HepG2 (cell line): ENCODE results near the gene RERE. TPM values are rescaled to one million over a fixed set of nuclear protein-coding genes. Genes with fewer than 3 reads are reported as not detected.

Experiments used
- ARID4A ChIP-seq: sonication (generic); formaldehyde crosslinking; IDR thresholded peaks from 2 replicates; pipeline ENCODE4 v1.5.0; 2020; ENCODE audit warnings: mild to moderate bottlenecking, missing genetic modification reagents, borderline replicate concordance
- GTF3A ChIP-seq: sonication (generic); formaldehyde crosslinking; conservative IDR thresholded peaks from 2 replicates; pipeline ENCODE4 v1.4.0; 2020; ENCODE audit warnings: mild to moderate bottlenecking, missing genetic modification reagents
- HCFC1 ChIP-seq: fragments of 150-350 bp; IDR thresholded peaks from 2 replicates; pipeline ENCODE4 v1.6.1; 2014; ENCODE audit warnings: low read depth, low read length
- MAZ ChIP-seq, 2 experiments: sonication (generic) in 1 of 2; formaldehyde crosslinking in 1 of 2; IDR thresholded peaks; 2 replicates each; pipeline versions ENCODE4 v1.5.0 to v1.6.1; 2012 to 2020; ENCODE audit warnings: low read depth in 2 of 2, mild to moderate bottlenecking in 2 of 2, borderline replicate concordance in 1 of 2, improper control_type of control experiment in 1 of 2, low read length in 1 of 2, missing genetic modification reagents in 1 of 2, moderate library complexity in 1 of 2
- MNT ChIP-seq: fragments of 450-650 bp; IDR thresholded peaks from 2 replicates; pipeline ENCODE4 v1.6.1; 2016
- NFAT5 ChIP-seq: sonication (generic); formaldehyde crosslinking; IDR thresholded peaks from 2 replicates; pipeline ENCODE4 v1.4.0; 2020; ENCODE audit warnings: missing genetic modification reagents
- SYNCRIP ChIP-seq: fragments of 200-400 bp; formaldehyde crosslinking; IDR thresholded peaks from 2 replicates; pipeline ENCODE4 v1.6.1; 2018; ENCODE audit warnings: mild to moderate bottlenecking, low read depth, low read length; ENCODE audit not compliant: insufficient read depth
- XBP1 ChIP-seq: sonication (generic); formaldehyde crosslinking; IDR thresholded peaks from 2 replicates; pipeline ENCODE4 v1.5.0; 2020; ENCODE audit warnings: missing genetic modification reagents
- ZNF773 ChIP-seq: sonication (generic); formaldehyde crosslinking; IDR thresholded peaks from 2 replicates; pipeline ENCODE4 v1.4.0; 2020; ENCODE audit warnings: missing genetic modification reagents, borderline replicate concordance
- polyA plus RNA-seq, 8 experiments: library from polyadenylated mRNA; depleted of rRNA in 3 of 8; stranded (reverse) in 7 of 8; unstranded in 1 of 8; fragments of >200 nt; fragmentation: Illumina TruSeq in 4 of 8; extraction: Trizol in 4 of 8; gene quantifications; 2 replicates each; pipeline versions ENCODE4 v1.2.1 to v1.2.3, GENCODE V29; 2011 to 2016; ENCODE audit warnings: low read depth in 4 of 8, missing spikeins in 1 of 8, mixed read lengths in 1 of 8; ENCODE audit not compliant: insufficient read depth in 1 of 8
- total RNA-seq, 5 experiments: library from RNA; depleted of rRNA; stranded (reverse); fragments of >200 nt; fragmentation: Illumina TruSeq; extraction: Trizol; gene quantifications; 2 replicates each; pipeline ENCODE4 v1.2.3, GENCODE V29; 2016; ENCODE audit warnings: low read depth in 1 of 5

The RERE gene
- total and polyA plus RNA-seq, 2 of the 13 experiments (the other 11 are each of a cell fraction or from before 2014, with no cell fraction given) = 18.3 to 21.9 TPM

GRCh38 chr1:8742022-8742924, 75.2 kb downstream of the RERE start (continued):
- TF ChIP-seq MNT (peak; percentile 63; the same call in 1 of the 2 replicates), MAZ (IDR thresholded peaks at IDR 0.05; ENCODE audit: borderline replicate concordance, low read depth, low read length) (no peak), MAZ (CRISPR knock-in tag; IDR thresholded peaks at IDR 0.05; ENCODE audit: low read depth) (0 out of 2 replicates have a peak, but pooled peaks have one; percentile 61), SYNCRIP (no peak), GTF3A (CRISPR knock-in tag) (no peak), HCFC1 (no peak), ARID4A (CRISPR knock-in tag) (peak; percentile 58; the same call in 1 of the 2 replicates), NFAT5 (no peak), XBP1 (CRISPR knock-in tag) (peak; percentile 53; the same call in 1 of the 2 replicates), ZNF773 (CRISPR knock-in tag) (no peak)
